ENCODE measurements around the gene CRB1.

DNA sequence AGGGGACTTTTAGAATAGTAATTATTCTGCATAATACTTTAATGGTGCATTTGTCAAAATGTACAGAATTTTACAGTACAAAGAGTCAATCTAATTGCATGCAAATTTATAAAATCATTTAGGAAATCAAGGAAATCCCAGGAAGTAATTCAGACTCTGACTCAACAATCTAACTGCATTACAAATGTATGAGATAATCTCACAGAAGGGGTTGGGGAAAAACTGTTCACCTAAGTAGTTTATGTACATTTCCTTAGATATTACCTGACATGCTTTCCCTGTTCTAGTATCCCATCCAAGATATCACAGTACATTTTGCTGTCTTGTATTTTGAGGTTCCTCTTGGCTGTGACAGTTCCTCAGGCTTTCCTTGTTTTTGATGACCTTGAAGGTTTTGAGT, 4.7 kb downstream of the CRB1 start:
- TF ChIP-seq, protein P1, sequence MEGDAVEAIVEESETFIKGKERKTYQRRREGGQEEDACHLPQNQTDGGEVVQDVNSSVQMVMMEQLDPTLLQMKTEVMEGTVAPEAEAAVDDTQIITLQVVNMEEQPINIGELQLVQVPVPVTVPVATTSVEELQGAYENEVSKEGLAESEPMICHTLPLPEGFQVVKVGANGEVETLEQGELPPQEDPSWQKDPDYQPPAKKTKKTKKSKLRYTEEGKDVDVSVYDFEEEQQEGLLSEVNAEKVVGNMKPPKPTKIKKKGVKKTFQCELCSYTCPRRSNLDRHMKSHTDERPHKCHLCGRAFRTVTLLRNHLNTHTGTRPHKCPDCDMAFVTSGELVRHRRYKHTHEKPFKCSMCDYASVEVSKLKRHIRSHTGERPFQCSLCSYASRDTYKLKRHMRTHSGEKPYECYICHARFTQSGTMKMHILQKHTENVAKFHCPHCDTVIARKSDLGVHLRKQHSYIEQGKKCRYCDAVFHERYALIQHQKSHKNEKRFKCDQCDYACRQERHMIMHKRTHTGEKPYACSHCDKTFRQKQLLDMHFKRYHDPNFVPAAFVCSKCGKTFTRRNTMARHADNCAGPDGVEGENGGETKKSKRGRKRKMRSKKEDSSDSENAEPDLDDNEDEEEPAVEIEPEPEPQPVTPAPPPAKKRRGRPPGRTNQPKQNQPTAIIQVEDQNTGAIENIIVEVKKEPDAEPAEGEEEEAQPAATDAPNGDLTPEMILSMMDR (IDR thresholded peaks at IDR 0.05), result no peak
- no peak for TF ChIP-seq POLR2A (IDR thresholded peaks at IDR 0.05)
